IPS-18c (cell line): ENCODE data around the gene TDRD5.
"Not testable (repeated sequence)": the region's sequence is repeated elsewhere in the genome, so short reads cannot be mapped to it uniquely, and the experiment has no call there.

ENCODE experiments used
- H3K4me3 ChIP-seq: 2 replicates; pipeline ENCODE4 v1.7.0; 2013; ENCODE audit warnings: low read depth, mild to moderate bottlenecking, low read length, moderate library complexity; ENCODE audit not compliant: insufficient read depth
- H3K9me3 ChIP-seq: one replicate; pipeline ENCODE4 v1.6.1; 2013; ENCODE audit warnings: mild to moderate bottlenecking, low read length, moderate library complexity; ENCODE audit not compliant: control insufficient read depth, insufficient read depth

Gene TDRD5

GRCh38 chr1:179590671-179591070, 961 bp upstream of the TDRD5 start:
- Histone ChIP-seq H3K9me3 (peaks cover 2% of the 10 kb centered on the region), H3K4me3 (no peak overlapping the region)

DNA sequence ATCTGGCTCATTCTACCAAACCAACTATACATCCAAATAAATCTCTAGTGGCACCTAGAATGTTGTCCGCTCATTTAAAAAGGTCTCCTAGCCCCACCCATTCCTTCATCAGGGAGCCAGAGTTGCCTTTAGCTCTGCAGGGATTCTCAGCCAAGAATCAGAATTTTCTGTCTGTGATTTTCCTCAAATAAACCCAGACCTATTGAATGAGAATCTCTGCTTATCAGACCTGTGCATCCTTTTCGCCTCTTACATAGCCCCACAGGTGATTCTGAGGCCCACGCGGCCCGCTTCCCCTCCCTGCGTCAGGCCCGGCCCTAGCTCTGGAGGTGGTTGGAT, 410 bp upstream of the TDRD5 start:
- H3K9me3 ChIP-seq: no peaks in the 10 kb centered on the region
- H3K4me3 ChIP-seq: no peak overlapping the region

GRCh38 chr1:179598631-179599030, 7.0 kb downstream of the TDRD5 start:
- no peaks in the 10 kb centered on the region for H3K9me3 ChIP-seq
- no peak overlapping the region for H3K4me3 ChIP-seq

DNA sequence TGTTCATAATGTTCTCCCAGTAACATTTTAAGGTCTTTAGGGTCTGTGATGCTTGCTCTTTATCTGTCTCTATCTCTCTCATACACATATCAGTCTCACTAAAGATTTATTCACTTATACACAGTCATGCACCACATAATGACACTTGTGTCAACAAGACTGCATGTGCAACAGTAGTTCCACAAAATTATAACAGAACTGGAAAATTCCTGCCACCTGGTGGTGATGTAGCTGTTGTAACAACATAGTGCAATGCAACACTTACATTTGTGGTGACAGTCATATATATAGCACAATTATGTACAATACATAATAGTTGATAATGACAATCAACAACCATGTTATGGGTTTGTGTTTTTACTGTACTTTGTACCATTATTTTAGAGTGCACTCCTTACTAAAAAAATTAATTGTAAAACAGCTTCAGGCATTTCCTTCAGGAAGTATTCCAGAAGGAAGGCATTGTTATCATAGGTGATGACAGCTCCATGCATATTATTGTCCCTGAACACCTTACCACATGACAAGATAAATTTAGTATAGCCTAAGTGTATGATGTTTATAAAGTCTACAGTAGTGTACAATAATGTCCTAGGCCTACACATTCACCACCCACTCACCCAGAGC, 8.1 kb downstream of the TDRD5 start:
- no peaks in the 10 kb centered on the region for H3K9me3 ChIP-seq
- H3K4me3 ChIP-seq: no peak overlapping the region

GRCh38 chr1:179601093-179601492, 9.5 kb downstream of the TDRD5 start:
- no peaks in the 10 kb centered on the region for H3K9me3 ChIP-seq

DNA sequence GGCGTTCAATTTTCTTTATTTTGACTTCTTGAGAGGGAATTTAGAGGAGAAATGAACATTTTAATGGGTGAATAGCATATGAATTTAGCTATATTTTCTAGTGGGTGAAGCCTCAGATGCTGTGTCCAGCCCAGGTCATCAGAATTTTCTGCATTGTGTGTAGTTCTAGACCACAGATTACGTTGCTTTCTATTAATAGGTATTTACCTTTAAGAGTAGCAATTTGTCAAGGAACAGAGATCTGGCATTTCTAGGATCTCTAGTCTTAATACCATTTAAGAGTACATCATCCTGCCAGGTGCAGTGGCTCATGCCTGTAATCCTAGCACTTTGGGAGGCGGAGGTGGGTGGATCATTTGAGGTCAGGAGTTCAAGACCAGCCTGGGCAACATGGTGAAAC, 20.7 kb downstream of the TDRD5 start:
- H3K4me3 ChIP-seq: no peak overlapping the region
- H3K9me3 ChIP-seq: no peaks in the 10 kb centered on the region

More at GRCh38 chr1:179601093-179601492, 9.5 kb downstream of the TDRD5 start:
- no peak overlapping the region for H3K4me3 ChIP-seq

DNA sequence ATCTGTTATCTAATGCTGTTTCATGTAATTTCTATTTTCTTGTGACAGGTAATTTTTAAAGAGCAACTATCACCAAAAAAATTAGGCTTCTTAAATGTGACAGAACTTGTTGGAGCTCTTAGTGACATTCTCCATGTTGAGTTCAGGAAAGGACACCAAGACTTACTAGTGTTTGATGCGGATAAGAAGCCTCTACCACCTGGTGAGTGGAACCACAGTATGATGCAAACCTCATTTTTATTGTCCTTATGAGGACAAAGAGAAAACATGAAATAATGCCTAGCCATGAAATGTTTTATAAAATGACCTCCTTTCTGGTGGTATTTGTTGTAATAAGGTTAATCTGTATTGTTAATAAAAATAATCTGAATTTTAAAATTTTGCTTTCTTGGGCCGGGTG, 39.1 kb downstream of the TDRD5 start:
- H3K4me3 ChIP-seq: no peak overlapping the region
- H3K9me3 ChIP-seq: no peaks in the 10 kb centered on the region

DNA sequence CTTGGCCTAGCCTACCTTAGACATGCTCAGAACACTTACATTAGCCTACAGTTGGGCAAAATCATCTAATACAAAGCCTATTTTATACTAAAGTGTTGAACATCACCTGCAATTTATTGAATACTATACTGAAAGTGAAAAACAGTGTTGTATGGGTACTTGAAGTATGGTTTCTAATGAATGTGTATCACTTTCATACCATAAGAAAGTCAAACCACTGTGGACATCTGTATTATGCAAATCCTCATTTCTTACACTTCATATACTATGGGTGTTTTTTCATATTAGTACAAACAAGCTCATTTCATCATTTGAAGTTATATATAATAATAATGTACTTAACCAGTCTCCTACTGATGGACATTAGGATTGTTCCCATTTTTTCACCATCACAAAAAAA, 41.2 kb downstream of the TDRD5 start:
- Histone ChIP-seq H3K4me3 (no peak overlapping the region), H3K9me3 (no peaks in the 10 kb centered on the region)

DNA sequence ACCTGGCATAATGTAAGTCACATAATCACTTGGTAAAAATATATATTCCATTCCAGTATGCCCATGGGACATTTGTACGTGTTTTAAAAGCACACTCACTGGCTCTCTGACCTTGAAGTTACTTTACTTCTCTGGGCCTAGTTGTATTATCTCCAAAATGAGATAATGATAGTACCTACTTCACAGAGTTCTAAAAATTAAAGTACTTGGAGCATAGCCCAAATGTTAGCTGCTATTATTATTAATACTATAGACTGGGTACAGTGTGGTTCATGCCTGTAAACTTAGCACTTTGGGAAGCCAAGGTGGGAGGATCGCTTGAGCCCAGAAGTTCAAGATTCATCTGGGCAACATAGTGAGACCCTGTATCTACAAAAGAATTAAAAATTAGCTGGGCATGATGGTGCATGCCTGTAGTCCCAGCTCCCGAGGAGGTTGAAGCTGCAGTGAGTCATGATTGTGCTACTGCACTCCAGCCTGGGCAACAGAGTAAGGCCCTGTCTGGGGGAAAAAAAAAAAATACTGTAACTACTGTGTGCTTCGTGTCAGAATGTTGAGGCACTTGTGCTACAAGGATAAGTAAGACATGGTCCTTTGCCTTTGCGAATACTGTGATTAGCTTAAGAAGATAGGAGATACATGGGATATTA, 45.7 kb downstream of the TDRD5 start:
- Histone ChIP-seq H3K4me3 (no peak overlapping the region), H3K9me3 (no peaks in the 10 kb centered on the region)

- no peaks in the 10 kb centered on the region for H3K9me3 ChIP-seq
- H3K4me3 ChIP-seq: no peak overlapping the region
These were observed 69.4 kb downstream of the TDRD5 start for GRCh38 chr1:179661018-179661417.

GRCh38 chr1:179663810-179664209, 72.2 kb downstream of the TDRD5 start:
- no peak overlapping the region for H3K4me3 ChIP-seq
- no peaks in the 10 kb centered on the region for H3K9me3 ChIP-seq

DNA sequence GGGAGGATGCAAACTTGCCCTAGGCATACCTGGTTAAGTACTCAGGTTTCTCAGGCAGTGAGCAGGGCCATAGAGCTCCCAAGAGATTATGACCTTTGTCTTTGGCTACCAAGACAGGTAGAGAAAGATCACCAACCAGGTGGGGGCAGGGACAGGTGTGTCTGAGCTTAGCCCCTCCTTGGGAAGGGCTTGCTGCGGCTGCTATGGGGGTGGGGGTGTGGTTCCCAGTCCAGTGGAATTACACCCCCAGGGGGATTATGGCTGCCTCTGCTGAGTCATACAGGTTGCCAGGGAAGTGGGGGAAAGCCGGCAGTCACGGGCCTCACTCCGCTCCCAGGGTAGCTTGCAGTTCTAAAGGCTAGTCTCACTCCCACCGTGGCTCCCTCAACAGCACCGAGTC, 86.2 kb downstream of the TDRD5 start:
- Histone ChIP-seq H3K9me3 (no peaks in the 10 kb centered on the region), H3K4me3 (no peak overlapping the region)

- not testable (repeated sequence) for H3K9me3 ChIP-seq, H3K4me3 ChIP-seq
These were observed 102.9 kb downstream of the TDRD5 start for GRCh38 chr1:179694530-179694929.

DNA sequence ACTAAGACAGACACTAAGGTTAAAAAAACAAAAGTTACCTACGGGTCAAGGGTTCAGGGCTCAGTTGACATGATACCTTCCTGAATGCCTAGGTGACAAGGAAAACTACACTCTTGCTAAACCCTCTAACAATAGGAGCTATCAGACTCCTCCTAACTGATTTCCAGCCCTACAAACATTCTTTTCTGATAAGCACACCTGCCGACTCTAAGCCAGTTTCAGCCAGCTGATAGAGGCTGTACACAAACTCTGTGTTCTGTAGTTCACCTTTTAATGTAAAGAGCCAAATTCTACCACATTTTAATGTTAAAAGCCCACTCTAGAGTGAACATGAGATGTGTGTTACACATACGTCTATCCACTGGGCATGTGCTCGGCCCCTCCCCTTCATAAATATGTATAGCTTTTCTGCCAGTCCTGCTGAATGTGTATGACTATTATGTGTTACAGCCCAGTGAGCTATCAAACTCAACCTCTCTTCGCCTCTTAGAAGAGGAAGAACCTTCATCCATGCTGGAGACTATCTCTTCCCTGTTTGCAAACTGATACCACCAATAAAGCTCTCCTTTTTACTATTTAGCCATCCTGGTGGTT, 111.4 kb downstream of the TDRD5 start:
- Histone ChIP-seq H3K9me3 (no peaks in the 10 kb centered on the region), H3K4me3 (no peak overlapping the region)

- H3K4me3 ChIP-seq: no peak overlapping the region
These were observed 114.8 kb downstream of the TDRD5 start for GRCh38 chr1:179706339-179706941.

GRCh38 chr1:179707406-179707805, 115.8 kb downstream of the TDRD5 start:
- Histone ChIP-seq H3K4me3 (no peak overlapping the region), H3K9me3 (no peaks in the 10 kb centered on the region)

More at GRCh38 chr1:179706339-179706941, 114.8 kb downstream of the TDRD5 start:
- no peaks in the 10 kb centered on the region for H3K9me3 ChIP-seq

- Histone ChIP-seq H3K4me3 (no peak overlapping the region), H3K9me3 (no peaks in the 10 kb centered on the region)
These were observed 117.0 kb downstream of the TDRD5 start for GRCh38 chr1:179708434-179709195.
